ENCODE results near the gene KCNK16.
"Not testable (repeated sequence)": the region's sequence is repeated elsewhere in the genome, so short reads cannot be mapped to it uniquely, and the experiment has no call there.

KCNK16 gene

DNA sequence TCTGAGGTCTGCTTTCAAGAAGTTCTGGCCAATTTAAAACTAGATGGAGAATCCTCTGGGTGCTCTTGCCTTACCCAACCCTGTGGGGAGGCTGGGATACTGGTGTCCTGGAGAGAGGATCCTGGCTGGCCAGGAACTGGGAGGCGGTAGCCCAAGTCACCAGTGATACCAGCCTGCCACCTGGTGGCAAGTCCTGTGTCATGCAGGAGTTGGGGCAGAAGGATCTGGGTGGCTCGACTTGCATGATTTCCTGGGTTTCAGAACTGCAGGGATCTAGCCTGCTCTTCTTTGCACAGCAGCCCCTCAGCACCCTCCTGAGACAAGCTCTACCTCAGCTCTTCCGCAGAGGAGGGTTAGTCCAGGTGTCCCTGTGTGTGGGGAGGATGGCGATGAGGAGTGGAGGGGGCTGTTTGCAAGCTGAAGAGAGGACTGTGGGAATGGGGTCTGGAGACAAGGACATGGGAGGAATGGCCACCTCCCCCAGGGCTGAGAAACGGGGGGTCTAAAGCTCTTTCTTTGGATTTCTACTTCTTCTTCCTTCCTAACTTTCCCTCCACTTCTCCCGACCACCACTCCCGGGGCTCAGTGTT, 12.5 kb downstream of the KCNK16 start:
- peak; percentile 39 to 46 for DNase-seq (ENCODE audit: low read depth in 2 of 2)

DNA sequence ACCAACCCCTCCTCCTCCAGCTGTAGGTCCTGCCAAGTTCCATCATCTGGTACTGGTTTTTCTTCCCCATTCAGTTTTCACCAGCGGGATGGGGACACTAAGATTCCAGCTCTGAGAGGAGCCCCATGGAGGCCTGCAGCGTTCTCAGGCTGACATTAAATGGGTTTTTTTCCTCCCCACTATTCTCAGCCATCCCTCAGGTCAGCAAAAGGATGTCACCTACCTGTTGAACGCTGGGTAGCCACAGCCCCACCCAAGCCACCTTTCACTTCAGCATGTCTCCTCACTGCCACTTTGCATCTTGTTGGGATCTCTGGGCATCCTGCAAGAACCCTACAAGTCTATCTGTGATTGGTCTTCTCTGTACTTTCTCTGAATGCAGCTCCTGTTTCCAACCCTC, 15.0 kb downstream of the KCNK16 start:
- no peak for DNase-seq (ENCODE audit: low read depth in 2 of 2)

DNA sequence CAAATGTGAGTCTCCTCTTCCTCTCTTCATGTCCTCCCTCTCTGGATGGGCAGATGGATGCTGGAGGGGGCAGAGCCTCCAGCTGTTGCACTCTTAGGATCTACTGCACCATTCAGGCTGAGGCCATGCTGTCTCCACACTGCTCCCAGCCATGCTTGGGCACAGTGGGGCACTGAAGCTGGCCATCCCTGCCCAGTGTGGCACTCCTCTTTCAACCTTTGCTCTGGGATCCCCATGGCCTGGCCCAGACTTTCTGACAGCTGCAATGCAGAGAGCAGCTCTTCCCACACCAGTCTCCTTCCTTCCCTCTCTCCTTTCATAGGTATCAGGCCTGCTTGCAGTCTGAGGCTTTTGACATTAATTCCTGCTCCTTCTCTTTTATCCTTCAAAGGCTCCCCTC, 17.6 kb downstream of the KCNK16 start:
- DNase-seq (ENCODE audit: low read depth in 2 of 2), result no peak

DNA sequence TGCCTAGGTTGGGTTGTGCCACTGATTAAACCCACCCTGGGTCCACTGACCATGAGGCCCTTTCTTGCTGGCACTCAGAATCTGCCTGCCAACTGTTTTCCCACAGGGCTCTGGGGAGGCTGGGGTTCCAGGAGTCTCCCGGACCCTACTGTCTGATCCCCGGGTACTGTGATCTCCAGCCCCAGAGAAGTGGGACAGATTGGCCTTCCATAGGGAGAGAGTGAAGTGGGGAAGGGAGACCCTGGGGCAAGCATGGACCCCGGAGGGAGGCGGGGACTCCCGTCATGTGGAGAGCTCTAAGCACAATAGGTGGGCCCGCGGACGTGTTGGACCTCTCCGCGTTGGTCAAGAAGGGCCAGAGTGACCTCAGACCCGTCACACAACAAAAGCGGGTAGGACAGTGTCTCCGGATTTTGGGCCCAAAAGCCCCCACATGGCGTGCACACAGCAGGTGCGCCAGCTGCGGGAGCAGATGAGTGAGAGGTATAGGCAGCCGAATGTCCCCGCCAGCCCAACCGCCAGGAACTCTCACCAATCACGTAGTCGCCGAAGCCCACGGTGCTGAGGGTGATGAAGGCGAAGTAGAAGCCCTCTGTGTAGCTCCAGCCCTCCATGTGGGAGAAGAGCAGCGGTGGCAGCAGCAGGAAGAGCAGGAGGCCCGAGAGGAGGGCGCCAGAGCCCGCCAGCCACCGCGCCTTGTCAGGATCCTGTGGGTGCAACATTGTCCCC, 18.9 kb downstream of the KCNK16 start:
- no peak for DNase-seq (ENCODE audit: low read depth in 2 of 2)

DNA sequence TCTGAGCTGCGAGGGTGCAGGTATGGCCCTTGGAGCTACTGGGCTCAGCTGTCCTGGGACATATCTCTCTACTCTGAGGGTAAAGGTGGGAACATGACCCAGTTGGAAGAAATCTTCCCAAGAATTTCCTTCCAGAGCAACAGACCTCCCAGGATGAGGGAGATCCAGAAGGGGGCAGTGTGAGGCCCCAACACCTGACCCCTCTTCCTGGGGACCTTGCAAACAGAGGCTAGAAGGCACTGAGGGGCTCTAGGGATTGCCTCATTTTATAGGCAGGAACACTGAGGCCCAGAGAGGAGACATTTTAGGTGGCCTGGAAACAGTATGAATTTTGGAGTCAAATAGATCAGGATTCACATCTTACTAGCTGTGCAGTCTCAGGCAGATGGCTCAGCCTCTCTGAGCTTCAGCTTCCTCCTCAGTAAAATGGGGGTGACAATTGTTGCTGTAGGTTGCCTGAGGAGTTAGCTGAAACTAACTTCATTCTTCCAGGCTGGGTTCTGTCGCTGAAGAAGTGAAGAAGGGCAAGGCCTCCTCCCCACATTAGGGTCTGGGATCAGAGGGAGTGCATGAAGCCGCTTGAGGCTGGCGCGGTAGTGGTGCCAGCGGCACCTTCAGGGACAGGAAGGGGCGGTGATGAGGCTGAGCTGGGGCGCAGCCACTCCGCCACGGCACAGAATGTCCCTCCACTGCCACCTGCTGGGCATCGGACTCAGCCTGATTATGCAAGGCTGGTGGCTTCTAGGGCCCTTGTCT, 19.7 kb downstream of the KCNK16 start:
- DNase-seq (ENCODE audit: low read depth in 2 of 2), result peak; percentile 75 to 85

DNA sequence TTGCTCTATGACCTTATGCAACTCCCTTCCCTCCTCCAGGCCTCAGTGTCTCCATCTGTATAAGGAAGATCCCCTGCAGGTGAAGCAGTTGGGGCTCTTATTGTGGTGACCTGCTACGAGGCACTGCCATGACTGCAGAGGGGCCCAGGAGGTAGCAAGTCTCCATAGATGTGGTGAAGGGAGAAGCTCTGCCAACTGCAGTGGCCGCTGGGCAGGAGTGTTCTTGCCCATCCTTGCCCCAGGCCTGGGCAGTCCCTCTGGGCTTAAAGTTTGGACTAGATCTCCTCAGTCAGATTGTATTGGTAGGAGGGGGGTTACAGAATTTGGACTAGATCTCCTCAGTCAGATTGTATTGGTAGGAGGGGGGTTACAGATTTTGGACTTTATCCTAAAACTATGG, 20.5 kb downstream of the KCNK16 start:
- DNase-seq (ENCODE audit: low read depth in 2 of 2), result no peak

DNA sequence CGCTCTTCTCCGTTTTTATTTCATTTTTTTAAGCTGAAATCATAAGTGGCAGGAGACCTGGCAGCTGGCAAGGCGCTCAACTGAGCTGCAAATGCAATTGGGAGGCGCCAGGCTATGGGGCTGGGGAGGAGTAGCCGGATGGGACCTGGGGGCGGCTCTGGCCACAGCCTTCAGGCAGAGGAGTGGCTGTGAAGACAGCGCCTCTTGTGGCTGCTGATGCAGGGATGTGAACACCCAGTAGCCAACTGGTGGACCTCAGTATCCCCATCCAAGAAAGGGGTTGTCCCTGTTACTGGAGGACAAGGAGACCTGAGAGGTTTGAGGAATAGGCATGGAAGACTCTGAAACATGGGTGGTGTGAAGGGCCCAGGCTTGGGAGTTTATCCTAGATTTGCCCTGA, 20.9 kb downstream of the KCNK16 start:
- no peak for DNase-seq (ENCODE audit: low read depth in 2 of 2)

DNA sequence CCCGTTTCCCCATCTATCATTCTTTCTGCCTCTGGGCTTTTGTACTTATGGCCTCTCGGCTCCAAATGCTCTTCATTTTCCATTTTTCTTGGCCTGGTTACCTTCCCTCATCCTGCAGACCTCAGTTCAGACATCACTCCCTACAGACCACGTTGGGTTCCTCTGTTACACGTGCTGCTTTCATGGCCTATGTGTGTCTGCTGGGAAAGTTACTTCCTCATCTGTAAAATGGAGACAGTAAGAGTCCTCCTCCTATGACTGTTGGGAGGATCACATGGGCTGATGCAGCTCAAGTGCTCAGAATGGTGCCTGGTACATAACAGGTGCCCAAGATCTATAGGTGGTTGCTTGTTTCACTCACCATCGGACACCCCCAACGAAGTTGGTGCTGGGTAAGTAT, 21.8 kb downstream of the KCNK16 start:
- no peak for DNase-seq (ENCODE audit: low read depth in 2 of 2)

DNA sequence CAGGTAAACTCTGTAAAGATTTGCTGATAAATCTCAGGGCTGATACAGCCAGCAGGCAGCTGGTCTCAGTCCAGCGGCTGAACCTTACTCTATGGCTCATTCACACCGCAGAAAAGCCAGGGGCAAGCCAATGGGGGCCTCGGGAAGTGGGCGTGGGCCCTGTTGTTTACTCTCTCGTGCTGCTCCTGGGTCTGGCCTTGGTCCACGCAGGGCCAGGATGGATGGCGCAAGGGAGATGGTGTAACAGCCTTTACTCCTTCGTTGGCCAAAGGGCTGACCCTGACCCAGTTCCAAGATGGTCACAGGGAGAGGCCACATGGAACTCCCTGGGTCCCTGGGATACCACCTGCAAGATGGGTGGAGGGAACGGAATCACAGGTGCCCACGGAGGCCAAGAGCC, 24.4 kb downstream of the KCNK16 start:
- no peak for DNase-seq (ENCODE audit: low read depth in 2 of 2)

DNA sequence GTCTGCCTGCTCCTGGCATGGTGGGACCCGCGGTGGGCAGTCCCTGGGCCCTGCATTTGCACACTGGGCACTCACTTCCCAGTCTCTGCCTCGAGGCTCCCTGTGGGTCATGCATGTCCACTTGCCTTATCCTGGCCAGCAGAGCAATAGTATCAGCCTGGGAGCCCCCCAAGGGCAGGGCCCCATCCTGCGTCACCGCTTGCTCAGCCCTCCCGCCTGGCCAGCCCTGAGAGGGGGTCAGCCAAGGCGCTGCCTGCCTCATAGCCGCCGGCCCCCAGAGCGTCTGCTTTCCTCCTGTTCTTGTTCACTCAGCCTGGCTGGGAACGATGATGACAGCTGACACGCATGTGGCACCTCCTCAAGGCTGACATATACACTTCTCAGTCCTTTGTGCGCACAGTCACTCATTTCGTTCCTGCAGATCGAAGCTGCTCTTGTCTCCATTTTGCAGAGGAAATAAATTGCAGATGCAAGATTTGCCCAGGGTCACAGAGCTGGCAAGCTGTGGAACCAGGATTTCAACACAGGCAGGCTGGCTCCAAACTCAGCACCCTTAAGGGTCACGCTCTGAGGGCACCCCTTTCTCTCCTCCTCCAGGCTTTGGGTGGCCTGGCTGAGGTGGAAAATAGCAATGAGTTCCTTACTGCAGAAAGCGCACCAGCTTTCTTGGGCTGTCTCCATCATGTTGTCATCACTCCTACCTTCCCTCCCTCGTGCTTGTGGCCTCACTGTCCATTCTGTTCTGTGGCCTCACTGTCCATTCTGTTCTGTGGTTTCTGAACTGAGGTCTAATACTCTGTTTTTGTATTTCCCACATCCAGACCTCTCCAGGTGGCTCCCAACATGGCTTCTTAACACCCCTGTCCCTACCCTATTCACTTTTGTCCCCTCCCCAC, 25.5 kb downstream of the KCNK16 start:
- no peak for DNase-seq (ENCODE audit: low read depth in 2 of 2)

DNA sequence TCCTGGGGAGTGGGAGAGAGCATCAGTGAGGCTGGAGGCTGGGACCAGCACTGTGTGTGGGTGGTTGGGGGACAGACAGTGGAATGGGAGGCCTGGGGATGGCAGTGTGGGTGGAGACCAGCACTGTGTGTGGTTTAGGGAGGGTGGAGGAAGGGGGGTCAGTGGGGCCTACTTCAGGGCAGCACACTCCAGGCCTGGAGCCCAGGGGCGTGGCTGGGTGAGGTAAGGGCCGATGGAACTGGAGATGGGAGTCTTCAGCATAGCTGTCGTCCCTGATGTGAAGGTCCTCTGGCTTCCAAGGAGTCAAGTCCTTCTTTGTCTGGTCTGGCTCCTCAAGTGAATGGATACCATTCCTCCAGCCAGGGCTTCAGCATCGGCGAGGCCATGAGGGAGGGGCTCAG, 26.9 kb downstream of the KCNK16 start:
- no peak for DNase-seq (ENCODE audit: low read depth in 2 of 2)

DNA sequence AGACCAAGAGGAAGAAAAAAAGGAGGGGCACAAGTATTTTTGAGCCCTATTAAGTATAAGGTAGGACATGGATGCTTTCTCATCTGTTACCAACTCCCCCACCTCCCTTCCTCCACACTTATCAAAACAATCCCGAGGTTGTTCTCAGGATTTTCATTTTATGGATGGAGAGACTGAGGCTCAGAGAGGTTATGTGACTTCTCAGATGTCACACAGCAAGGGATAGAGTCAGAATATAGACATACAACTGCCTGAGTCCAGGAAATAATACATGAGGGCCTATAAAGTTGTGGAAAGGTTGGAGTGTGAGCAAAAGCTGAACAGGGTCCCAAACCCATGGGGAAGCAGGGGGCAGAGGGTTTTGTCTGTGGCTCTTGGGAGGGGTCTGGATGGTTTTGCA, 27.6 kb downstream of the KCNK16 start:
- no peak for DNase-seq (ENCODE audit: low read depth in 2 of 2)

DNA sequence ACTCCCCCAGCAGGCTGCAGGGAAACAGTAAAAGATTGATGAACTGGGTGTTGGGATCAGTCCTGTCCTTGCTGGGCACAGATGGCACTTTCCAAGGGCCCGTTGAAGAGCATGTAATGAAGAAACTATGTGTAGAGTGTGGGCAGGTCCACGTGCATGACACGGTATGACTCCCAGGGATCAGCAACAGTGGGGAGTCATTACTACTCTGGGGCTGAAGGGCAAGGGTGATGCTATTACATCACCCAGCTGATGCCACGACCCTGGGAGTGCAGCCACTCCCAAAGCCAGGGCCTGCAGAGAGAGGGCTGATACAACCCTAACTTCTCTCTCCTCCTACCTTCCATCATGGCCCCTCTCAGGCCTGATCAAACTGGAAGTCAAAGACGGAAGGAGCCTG, 28.4 kb downstream of the KCNK16 start:
- no peak for DNase-seq (ENCODE audit: low read depth in 2 of 2)

DNA sequence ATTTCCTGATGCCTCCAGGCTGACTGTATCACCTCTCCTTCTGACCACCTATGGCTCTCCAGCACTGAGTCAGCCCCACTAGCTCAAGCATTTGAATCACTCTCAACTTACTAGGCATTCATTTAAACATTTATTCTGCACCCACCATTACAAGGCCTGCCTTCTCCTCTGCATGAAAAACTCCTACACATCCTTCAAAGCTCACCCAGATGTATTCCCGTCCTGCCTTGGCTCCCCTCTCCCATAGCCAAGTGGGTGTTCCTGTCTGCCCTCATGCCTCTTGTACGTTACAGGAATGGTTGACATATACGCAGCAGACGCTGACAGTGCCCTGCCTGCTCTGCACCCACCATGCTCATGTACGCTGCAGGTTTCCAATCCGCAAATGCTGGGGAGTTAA, 29.9 kb downstream of the KCNK16 start:
- no peak for DNase-seq (ENCODE audit: low read depth in 2 of 2)

DNA sequence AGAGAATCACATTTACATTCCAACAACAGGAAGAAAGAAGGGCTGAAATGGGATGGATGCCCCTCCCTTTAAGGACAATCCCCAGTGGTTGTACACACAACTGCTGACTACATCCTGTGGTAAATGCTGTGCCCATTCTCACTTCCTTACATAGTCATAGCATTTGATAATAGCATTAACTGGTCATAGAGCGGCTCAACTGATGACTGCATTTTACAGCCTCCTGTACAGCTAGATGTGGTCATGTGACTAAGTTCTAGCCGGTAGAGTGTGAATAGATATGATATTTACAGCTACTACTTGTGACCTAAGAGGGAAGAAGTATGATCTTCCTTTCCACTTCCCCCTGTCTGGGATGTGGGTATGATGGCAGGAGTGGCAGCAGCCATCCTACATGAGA, 33.0 kb downstream of the KCNK16 start:
- no peak for DNase-seq (ENCODE audit: low read depth in 2 of 2)

DNA sequence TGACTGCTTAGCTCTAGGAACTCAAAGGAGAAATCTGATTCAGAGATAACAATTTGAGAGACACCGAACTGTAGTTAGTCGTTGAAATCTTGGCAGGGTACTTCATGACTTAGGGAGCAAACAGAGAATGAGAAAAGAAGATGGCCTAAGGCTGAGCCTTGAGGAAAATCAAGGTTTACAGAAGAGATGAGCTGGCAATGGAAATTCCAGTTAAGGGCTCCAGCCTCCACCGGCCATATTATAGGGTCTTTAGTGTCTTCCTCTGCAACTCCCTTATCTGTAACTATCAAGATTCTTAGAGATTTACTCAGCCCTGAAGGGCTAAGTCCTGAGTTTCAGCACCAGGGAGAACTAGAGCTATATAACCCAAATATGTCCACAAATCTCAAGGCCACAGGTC, 34.9 kb downstream of the KCNK16 start:
- no peak for DNase-seq (ENCODE audit: low read depth in 2 of 2)

DNA sequence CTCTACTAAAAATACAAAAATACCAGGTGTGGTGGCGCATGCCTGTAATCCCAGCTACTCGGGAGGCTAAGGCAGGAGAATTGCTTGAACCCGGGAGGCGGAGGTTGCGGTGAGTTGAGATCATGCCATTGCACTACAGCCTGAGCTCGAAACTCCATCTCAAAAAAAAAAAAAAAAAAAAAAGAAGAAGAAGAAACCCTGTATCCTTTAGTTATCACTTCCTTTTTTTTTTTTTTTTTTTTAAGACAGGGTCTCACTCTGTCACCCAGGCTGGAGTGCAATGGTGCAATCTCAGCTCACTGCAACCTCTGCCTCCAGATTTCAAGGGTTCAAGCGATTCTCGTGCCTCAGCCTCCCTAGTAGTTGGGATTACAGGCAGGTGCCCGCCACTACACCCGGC, 35.9 kb downstream of the KCNK16 start:
- not testable (repeated sequence) for DNase-seq (ENCODE audit: low read depth in 2 of 2)

DNA sequence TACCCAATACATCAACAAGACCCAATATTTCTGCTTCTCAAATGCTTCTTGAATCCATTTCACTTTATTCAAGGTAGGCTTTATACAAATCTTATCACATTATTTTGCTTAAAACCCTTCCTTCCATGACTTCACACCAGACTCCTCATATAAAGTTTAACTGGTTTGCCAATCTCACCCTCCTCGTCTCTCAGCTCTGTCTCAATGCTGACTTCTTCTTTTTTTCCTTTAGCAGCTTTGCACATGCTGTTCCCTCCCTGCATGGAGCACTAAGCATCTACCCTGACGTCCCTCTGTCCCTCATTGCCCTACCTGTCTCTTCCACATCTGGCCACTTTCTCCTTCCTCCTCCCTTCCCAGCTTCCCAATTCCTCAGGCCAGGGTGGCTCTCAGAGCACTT, 39.7 kb downstream of the KCNK16 start:
- no peak for DNase-seq (ENCODE audit: low read depth in 2 of 2)

DNA sequence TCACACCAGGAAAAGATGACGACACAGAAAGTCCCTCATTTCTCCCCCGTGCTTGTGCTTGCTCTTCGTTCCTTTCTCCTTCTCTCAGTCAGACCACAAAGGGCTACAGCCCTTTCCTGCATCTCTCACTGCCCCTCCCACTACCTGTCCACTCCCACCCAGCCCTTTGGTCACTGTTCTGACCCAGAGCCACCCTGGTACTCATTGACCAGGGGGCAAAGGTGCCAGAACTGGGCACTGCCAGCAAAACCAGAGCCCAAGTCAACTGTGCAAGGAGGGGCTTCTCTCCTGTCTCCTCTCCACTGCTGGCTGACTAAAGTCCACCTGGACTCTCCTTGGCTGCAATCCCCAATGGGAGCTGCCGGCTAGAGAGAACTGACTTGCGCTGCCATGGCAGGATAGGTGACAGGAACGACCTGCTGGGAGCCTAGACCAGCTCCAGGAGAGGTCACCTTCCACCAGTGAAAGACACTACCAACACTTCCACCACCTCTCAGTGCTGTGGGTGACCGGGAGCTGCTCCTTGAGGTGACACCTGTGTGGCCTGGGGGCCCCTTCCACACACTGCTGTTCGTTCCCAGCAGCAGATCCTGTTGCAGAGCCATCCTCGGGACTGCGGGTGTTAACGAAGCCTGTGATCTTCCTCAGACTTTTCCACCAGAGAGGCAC, 41.1 kb downstream of the KCNK16 start:
- no peak for DNase-seq (ENCODE audit: low read depth in 2 of 2)

DNA sequence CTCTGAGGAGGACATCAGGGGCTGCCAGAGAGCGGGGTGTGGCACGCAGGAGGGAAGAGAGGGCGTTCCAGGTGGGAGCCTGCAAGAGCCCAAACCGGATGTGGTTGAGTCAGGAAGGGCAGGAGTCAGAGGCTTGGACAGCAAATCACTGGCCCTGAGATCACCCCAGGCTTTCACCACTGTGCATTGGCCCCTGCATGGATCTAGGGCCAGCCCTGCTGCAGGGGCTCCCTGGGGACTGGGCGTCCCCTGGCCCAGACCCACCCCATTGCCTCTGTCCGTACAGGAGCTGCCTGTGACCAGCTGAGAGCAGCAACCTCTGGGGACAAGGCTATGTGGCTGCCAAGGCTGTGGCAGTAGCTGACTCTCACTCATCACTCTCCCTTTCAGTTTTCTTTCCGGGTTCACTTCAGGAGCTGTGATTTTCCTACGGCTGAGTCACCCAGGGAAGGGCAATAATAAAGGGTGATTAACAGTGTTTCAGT, 42.2 kb downstream of the KCNK16 start:
- no peak for DNase-seq (ENCODE audit: low read depth in 2 of 2)

DNA sequence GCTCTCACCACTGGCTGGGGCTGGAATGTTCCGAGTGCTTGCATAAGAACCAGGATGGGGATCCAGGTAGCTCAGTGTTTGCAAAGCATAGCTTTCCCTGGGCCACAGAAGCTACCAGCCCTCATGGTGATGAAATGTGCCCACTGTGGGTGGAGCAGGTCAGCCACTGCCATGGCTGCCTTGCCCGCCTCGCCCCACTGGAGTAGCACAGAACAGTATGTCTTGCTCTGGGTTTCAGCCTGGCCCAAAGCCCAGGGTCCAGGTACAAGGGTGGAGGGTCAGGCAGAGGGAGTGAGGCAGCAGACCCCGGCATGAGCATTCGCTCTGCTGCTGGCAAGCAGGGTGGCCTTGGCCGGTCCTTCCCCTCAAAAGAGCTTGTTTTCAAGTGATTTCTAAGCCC, 43.0 kb downstream of the KCNK16 start:
- DNase-seq (ENCODE audit: low read depth in 2 of 2), result no peak

Data from stimulated activated CD4-positive, alpha-beta T cell treated with anti-CD3 and anti-CD28 coated beads, Interleukin-15, amount 100 ng/mL, for 48 hours (primary cell).